ENCODE results near the gene CRYBG1.

DNA sequence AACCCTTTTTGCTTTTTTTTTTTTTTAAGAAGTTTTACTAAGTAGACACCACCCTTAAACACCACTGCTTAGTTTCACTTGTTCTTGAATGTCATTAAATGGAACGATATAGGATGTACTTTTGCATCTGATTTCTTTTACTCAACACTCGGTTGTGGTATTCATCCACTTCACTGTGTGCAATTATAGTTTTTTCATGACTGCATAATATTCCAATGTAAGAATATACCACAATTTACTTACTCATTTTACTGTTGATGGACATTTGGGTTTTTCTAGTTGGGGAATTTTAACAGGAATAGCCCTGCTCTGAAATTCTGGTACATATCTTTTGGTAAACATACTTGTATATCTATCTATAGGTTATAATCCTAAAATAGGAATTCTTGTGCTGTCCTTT, 238.9 kb downstream of the CRYBG1 start:
- TF ChIP-seq TAF1 (IDR thresholded peaks at IDR 0.05; ENCODE audit: borderline replicate concordance, insufficient read depth, low read length) (no peak), POLR2AphosphoS5 (IDR thresholded peaks at IDR 0.05; ENCODE audit: low read depth, low read length) (no peak)
